Measurements from ENCODE around the gene SGMS2.

The SGMS2 gene

DNA sequence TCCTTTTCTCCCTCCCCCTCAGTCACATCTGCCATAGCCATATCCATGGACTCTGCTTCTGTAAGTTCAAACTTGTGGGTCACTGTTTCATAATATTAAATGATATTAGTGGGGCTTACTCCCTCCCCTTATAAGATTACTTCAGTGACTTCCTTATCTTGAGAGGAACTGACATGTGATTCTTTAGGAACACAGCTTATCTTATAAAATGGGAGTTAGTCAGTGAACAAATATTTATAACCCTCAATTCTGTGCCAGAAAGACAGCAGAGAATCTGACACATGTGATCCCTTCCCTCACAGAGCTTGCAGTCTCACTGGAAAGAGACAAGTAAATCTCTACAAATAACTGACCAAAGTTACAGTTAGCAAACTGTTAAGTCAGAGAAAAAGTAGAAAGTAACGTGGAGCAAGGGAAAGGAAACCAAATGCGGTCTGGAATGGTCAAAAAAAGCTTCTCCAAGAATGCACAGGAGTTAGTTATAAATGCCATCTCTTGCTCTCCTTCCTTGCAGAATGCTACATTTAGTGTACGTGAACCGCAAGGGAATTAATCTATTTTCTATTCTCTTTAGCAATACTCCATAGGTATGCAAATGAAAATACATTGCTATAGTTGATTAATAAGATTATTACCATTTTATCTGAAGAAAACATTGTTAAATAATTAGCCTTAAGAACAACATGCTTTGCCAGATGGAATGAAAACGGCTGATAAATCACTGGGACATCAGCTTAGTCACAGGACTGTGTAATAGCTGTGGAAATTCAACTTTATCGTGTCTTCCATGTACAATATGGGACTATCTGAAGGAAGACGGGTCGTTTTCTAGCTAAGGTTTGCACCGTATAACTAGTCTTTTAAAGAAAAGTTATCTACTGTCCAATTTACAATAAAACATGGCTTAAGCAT lies 29.0 kb downstream of the SGMS2 start:
- H4K20me1 ChIP-seq (ENCODE audit: insufficient read depth, low read length), result no peaks in the 10 kb centered on the region
- H2AFZ ChIP-seq (ENCODE audit: low read depth, low read length), result no peak overlapping the region
- no peaks in the 10 kb centered on the region for H3K4me1 ChIP-seq (ENCODE audit: insufficient read depth, low read length)
- TF ChIP-seq, protein P1, sequence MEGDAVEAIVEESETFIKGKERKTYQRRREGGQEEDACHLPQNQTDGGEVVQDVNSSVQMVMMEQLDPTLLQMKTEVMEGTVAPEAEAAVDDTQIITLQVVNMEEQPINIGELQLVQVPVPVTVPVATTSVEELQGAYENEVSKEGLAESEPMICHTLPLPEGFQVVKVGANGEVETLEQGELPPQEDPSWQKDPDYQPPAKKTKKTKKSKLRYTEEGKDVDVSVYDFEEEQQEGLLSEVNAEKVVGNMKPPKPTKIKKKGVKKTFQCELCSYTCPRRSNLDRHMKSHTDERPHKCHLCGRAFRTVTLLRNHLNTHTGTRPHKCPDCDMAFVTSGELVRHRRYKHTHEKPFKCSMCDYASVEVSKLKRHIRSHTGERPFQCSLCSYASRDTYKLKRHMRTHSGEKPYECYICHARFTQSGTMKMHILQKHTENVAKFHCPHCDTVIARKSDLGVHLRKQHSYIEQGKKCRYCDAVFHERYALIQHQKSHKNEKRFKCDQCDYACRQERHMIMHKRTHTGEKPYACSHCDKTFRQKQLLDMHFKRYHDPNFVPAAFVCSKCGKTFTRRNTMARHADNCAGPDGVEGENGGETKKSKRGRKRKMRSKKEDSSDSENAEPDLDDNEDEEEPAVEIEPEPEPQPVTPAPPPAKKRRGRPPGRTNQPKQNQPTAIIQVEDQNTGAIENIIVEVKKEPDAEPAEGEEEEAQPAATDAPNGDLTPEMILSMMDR (IDR thresholded peaks at IDR 0.05; ENCODE audit: borderline replicate concordance, extremely low read depth, low read length, poor library complexity, severe bottlenecking), result no peak
- TF ChIP-seq EZH2 (IDR thresholded peaks at IDR 0.05; ENCODE audit: borderline replicate concordance, low read depth, low read length, severe bottlenecking), result no peak
- H3K4me2 ChIP-seq (ENCODE audit: insufficient read depth, low read length), result no peak overlapping the region
- H3K27me3 ChIP-seq (ENCODE audit: insufficient read depth, low read length, poor library complexity), result peaks cover 3% of the 10 kb centered on the region
- DNase-seq (no peak), ATAC-seq (ENCODE audit: insufficient read depth, low read depth) (no peak)
- no peak overlapping the region for H3K27ac ChIP-seq (ENCODE audit: low read length)
- H3K9me3 ChIP-seq (ENCODE audit: insufficient read depth, low read length, severe bottlenecking), result no peaks in the 10 kb centered on the region
- no peaks in the 10 kb centered on the region for H3K79me2 ChIP-seq (ENCODE audit: insufficient read depth, low read length)
- no peak overlapping the region for H3K9ac ChIP-seq (ENCODE audit: low read depth, low read length)
- H3K4me3 ChIP-seq (ENCODE audit: low read depth in 1 of 2, low read length in 2 of 2), result no peak overlapping the region
- H3K36me3 ChIP-seq (ENCODE audit: insufficient read depth, low read length), result no peaks in the 10 kb centered on the region

DNA sequence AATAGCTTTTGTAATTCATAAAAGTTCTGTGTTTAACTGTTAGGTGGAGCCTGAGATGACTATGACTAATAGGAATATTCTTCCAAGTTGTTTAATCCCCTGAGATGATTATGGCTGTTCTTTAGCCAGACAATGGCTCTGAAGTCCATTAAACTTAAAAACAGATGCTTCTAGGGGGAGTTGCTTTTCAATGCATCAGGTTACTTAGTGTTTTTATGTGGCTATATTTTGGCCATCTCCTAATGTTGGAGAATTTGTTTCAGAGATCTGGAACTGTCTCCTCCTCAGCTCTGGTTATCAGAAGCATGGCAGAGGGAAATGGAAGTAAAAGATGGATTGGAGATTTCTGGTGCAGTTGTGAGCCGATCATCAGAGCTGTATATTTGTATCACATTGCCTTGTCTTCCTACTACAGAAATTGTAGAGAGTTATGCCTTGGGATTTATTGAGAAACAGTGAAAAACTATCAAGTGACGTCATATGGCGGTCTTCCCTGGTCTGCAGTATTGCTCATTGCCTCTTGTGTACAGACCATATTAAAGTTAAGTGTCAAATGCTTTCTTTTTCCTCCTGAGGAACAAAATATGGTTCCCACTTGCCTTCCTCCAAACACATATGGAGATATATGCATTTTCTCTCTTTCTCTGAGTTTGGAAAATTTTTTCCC lies 29.8 kb downstream of the SGMS2 start:
- TF ChIP-seq, protein P1 (IDR thresholded peaks at IDR 0.05; ENCODE audit: borderline replicate concordance, extremely low read depth, low read length, poor library complexity, severe bottlenecking), result no peak
- no peak for TF ChIP-seq EZH2 (IDR thresholded peaks at IDR 0.05; ENCODE audit: borderline replicate concordance, low read depth, low read length, severe bottlenecking)
- no peak overlapping the region for H3K9ac ChIP-seq (ENCODE audit: low read depth, low read length)
- no peaks in the 10 kb centered on the region for H4K20me1 ChIP-seq (ENCODE audit: insufficient read depth, low read length)
- H3K4me1 ChIP-seq (ENCODE audit: insufficient read depth, low read length), result no peaks in the 10 kb centered on the region
- DNase-seq (no peak), ATAC-seq (ENCODE audit: insufficient read depth, low read depth) (no peak)
- no peaks in the 10 kb centered on the region for H3K79me2 ChIP-seq (ENCODE audit: insufficient read depth, low read length)
- no peak overlapping the region for H3K4me2 ChIP-seq (ENCODE audit: insufficient read depth, low read length)
- no peak overlapping the region for H3K4me3 ChIP-seq (ENCODE audit: low read depth in 1 of 2, low read length in 2 of 2)
- H3K9me3 ChIP-seq (ENCODE audit: insufficient read depth, low read length, severe bottlenecking), result no peaks in the 10 kb centered on the region
- no peak overlapping the region for H2AFZ ChIP-seq (ENCODE audit: low read depth, low read length)
- no peak overlapping the region for H3K27ac ChIP-seq (ENCODE audit: low read length)
- no peaks in the 10 kb centered on the region for H3K36me3 ChIP-seq (ENCODE audit: insufficient read depth, low read length)
- peaks cover 4% of the 10 kb centered on the region for H3K27me3 ChIP-seq (ENCODE audit: insufficient read depth, low read length, poor library complexity)

DNA sequence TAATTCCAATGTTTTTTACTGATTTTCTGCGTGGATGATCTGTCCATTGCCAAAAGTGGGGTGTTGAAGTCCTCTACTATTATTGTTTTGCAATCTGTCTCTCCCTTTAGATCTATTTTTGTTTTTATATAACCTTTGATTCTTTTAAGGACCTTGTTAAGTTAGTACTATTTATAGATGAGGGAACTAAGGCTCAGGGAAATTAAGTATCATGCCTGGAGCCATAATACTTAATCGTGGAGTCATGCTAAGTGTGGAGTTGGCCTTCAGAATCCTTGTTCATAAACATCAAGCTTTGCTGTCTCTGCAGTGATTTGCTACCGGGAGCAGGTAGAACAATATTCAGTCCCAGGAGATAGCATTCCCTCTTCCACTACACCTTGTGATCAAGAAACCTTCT lies 31.0 kb downstream of the SGMS2 start:
- TF ChIP-seq, protein P1 (IDR thresholded peaks at IDR 0.05; ENCODE audit: borderline replicate concordance, extremely low read depth, low read length, poor library complexity, severe bottlenecking), result no peak
- TF ChIP-seq EZH2 (IDR thresholded peaks at IDR 0.05; ENCODE audit: borderline replicate concordance, low read depth, low read length, severe bottlenecking), result no peak
- Histone ChIP-seq H3K79me2 (ENCODE audit: insufficient read depth, low read length) (no peaks in the 10 kb centered on the region), H3K4me3 (ENCODE audit: low read depth in 1 of 2, low read length in 2 of 2) (no peak overlapping the region), H2AFZ (ENCODE audit: low read depth, low read length) (no peak overlapping the region), H3K9me3 (ENCODE audit: insufficient read depth, low read length, severe bottlenecking) (no peaks in the 10 kb centered on the region), H4K20me1 (ENCODE audit: insufficient read depth, low read length) (no peaks in the 10 kb centered on the region), H3K4me1 (ENCODE audit: insufficient read depth, low read length) (no peaks in the 10 kb centered on the region), H3K27ac (ENCODE audit: low read length) (no peak overlapping the region), H3K9ac (ENCODE audit: low read depth, low read length) (no peak overlapping the region), H3K36me3 (ENCODE audit: insufficient read depth, low read length) (no peaks in the 10 kb centered on the region), H3K27me3 (ENCODE audit: insufficient read depth, low read length, poor library complexity) (peaks cover 4% of the 10 kb centered on the region), H3K4me2 (ENCODE audit: insufficient read depth, low read length) (no peak overlapping the region)
- ATAC-seq (ENCODE audit: insufficient read depth, low read depth) (no peak), DNase-seq (no peak)
